Prostate gland (tissue), 2 donors: ENCODE measurements around the gene TSPAN2.

Source experiments
- CTCF ChIP-seq, 4 experiments: fragments of 200-600 bp in 2 of 4; fragments of 450-650 bp in 2 of 4; sonication (generic) in 2 of 4; IDR thresholded peaks; 1 replicate in 3 of 4; 2 replicates in 1 of 4; pipeline ENCODE4 v1.5.1; 2016 to 2019; ENCODE audit warnings: antibody characterized with exemption in 4 of 4, mild to moderate bottlenecking in 2 of 4, moderate library complexity in 2 of 4
- POLR2AphosphoS5 ChIP-seq: sonication (generic); formaldehyde crosslinking; IDR thresholded peaks from one replicate; pipeline ENCODE4 v1.6.1; 2017; ENCODE audit warnings: antibody characterized with exemption

- TF ChIP-seq CTCF (IDR thresholded peaks at IDR 0.05) (no peak), POLR2AphosphoS5 (no peak)
Observed at GRCh38 chr1:115077286-115077983, 11.9 kb downstream of the TSPAN2 start.
